Measurements from ENCODE around the gene HERC2. TPM values are rescaled to one million over a fixed set of nuclear protein-coding genes. Genes with fewer than 3 reads are reported as not detected.

Gene HERC2
- total and polyA plus RNA-seq, 9 of the 15 experiments (the other 6 are each of a cell fraction or from before 2014, with no cell fraction given): 10.6 to 84.0 (median 42.6) TPM

DNA sequence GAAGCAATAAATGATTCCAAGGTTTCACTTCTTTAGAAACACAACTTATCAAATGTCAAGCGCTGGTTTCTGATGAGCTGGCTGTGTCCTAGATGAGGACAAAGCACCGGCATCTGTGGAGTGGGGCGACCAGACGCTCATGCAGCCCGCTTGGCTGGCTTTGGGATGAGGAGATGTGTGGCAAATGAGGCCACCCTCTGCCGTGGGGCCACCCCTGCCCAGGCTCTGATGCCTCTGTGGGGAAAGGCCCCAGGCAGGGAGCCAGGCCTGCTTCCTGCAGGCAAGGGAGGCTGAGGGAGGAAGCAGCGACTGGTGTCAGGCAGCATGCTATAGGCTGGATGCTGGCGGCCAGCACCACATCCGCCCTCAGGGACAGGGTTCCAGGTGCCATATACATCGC, 102.9 kb downstream of the HERC2 start:
- no peaks in the 10 kb centered on the region for H4K20me1 ChIP-seq (replicated peaks; ENCODE audit: control insufficient read depth, insufficient read depth, low read length)
- WGBS (ENCODE audit: insufficient coverage, low coverage, missing lambda C conversion rate): 100% methylated on average over 7 of the region's 10 CpGs
- no peak for TF ChIP-seq MNT (conservative IDR thresholded peaks at IDR 0.05)
- TF ChIP-seq SIX5 (IDR thresholded peaks at IDR 0.05; ENCODE audit: borderline replicate concordance in 1 of 2, insufficient read depth in 1 of 2, low read depth in 1 of 2, low read length in 2 of 2): no peak
- no peak for TF ChIP-seq ELF1 (tag; IDR thresholded peaks at IDR 0.05)
- TF ChIP-seq POLR2G (IDR thresholded peaks at IDR 0.05; ENCODE audit: low read depth, low read length): 0 out of 2 replicates have a peak, but pooled peaks have one; percentile 17
- H2AFZ ChIP-seq (ENCODE audit: low read depth, low read length): no peak overlapping the region
- no peak overlapping the region for H3K27ac ChIP-seq (ENCODE audit: extremely low read depth, low read depth, low read length)
- DNase-seq (ENCODE audit: extremely low read depth in 1 of 4, low spot score in 3 of 4) (no peak), ATAC-seq (no peak), FAIRE-seq (no peak)
- POLR2A ChIA-PET: no interaction called here
- no peaks in the 10 kb centered on the region for H3K9me1 ChIP-seq (ENCODE audit: control insufficient read depth, insufficient read depth, low read length)
- H3K27me3 ChIP-seq (ENCODE audit: control insufficient read depth in 2 of 2, insufficient read depth in 2 of 2, low read length in 2 of 2): no peaks in the 10 kb centered on the region
- no peak overlapping the region for H3K4me2 ChIP-seq (ENCODE audit: insufficient read depth, low read length)
- no peaks in the 10 kb centered on the region for H3K4me1 ChIP-seq (replicated peaks in 1 of 2; ENCODE audit: control insufficient read depth in 2 of 2, insufficient read depth in 2 of 2, low read length in 2 of 2)
- intact Hi-C loops (cut with micrococcal nuclease): no loop called here
- H3K9ac ChIP-seq (ENCODE audit: insufficient read depth in 1 of 2, low read depth in 2 of 2, low read length in 2 of 2): no peak overlapping the region
- no peaks in the 10 kb centered on the region for H3K9me3 ChIP-seq (replicated peaks; ENCODE audit: control insufficient read depth, insufficient read depth, low read depth, low read length)
- in situ Hi-C loops (cut with MboI): no loop called here
- BruUV-seq (replicated peaks): no TSS peak
- CTCF ChIA-PET (ENCODE audit: low intra/inter-chr PET ratio): no interaction called here
- peaks cover 50% of the 10 kb centered on the region for H3K36me3 ChIP-seq (ENCODE audit: control insufficient read depth, insufficient read depth, low read length)
- no peak overlapping the region for H3K4me3 ChIP-seq
- H3K79me2 ChIP-seq (ENCODE audit: control insufficient read depth, insufficient read depth, low read length): no peaks in the 10 kb centered on the region
